HepG2 (cell line): Measurements from ENCODE around the gene TAPBP. TPM values are rescaled to one million over a fixed set of nuclear protein-coding genes. Genes with fewer than 3 reads are reported as not detected.

ENCODE experiments used
- ATAC-seq: fragments of 200-7000 bp; cut with Tn5 transposase; 3 replicates; pipeline ENCODE4 v1.9.1; 2020; ENCODE audit warnings: mild to moderate bottlenecking, moderate library complexity
- BruUV-seq: library from RNA; stranded (reverse); fragments of 400-500 nt; replicated peaks from 2 replicates; lab custom pipeline; 2021; lab: Mats Ljungman, UMichigan
- CTCF ChIA-PET: fragments of 300-600 bp; formaldehyde crosslinking; extraction: SDS; loops from one replicate; lab custom pipeline; 2021; ENCODE audit warnings: low total read pairs, inconsistent platforms, low intra/inter-chr PET ratio; lab: Yijun Ruan, JAX
- POLR2A ChIA-PET: fragments of 350-600 bp; sonication (Branson Sonifier 250); formaldehyde crosslinking; loops from one replicate; lab custom pipeline; 2020; ENCODE audit warnings: antibody characterized with exemption, inconsistent platforms; lab: Yijun Ruan, JAX
- DNase-seq: peaks from one replicate; pipeline ENCODE4 v3.0.0-alpha.2; 2015; ENCODE audit warnings: low spot score
- FAIRE-seq: peaks from 3 replicates; lab custom pipeline; 2011; peaks lifted over from hg19 to GRCh38; lab: Jason Lieb, UNC
- H2AFZ ChIP-seq: one replicate; pipeline ENCODE4 v1.6.1; 2011; ENCODE audit warnings: low read length, inconsistent platforms
- H3K27ac ChIP-seq: fragments of 300-600 bp; 3 replicates; pipeline ENCODE4 v1.8.0; 2011; ENCODE audit warnings: mixed run types, mild to moderate bottlenecking, mixed read lengths, low read length, inconsistent platforms; ENCODE audit not compliant: insufficient read depth; ENCODE audit errors: extremely low read length
- H3K27me3 ChIP-seq, 2 experiments: fragments of 200-600 bp in 1 of 2; 2 replicates in 1 of 2; 3 replicates in 1 of 2; pipeline versions ENCODE4 v1.6.0 to v1.8.0; 2011; ENCODE audit warnings: low read length in 2 of 2, mild to moderate bottlenecking in 2 of 2, moderate library complexity in 2 of 2, inconsistent platforms in 1 of 2; ENCODE audit not compliant: insufficient read depth in 2 of 2, control insufficient read depth in 1 of 2
- H3K36me3 ChIP-seq, 2 experiments: fragments of 200-600 bp in 1 of 2; replicated peaks in 1 of 2; 2 replicates in 1 of 2; 3 replicates in 1 of 2; pipeline versions ENCODE4 v1.5.1 to v1.8.0; 2011; ENCODE audit warnings: low read length in 2 of 2, inconsistent platforms in 1 of 2; ENCODE audit not compliant: insufficient read depth in 2 of 2, control insufficient read depth in 1 of 2
- H3K4me1 ChIP-seq: 2 replicates; pipeline ENCODE4 v1.5.1; 2012; ENCODE audit warnings: low read length, inconsistent platforms; ENCODE audit not compliant: insufficient read depth
- H3K4me2 ChIP-seq: 2 replicates; pipeline ENCODE4 v1.6.0; 2011; ENCODE audit warnings: low read depth, low read length, inconsistent platforms
- H3K4me3 ChIP-seq, 3 experiments: fragments of 200-600 bp in 1 of 3; sonication (generic), shearing (Covaris generic) in 1 of 3; replicated peaks in 1 of 3; 2 replicates each; pipeline ENCODE4 v1.5.1; 2011 to 2016; ENCODE audit warnings: low read length in 3 of 3, inconsistent platforms in 2 of 3, low read depth in 2 of 3, mild to moderate bottlenecking in 2 of 3, control low read depth in 1 of 3, mixed read lengths in 1 of 3; ENCODE audit not compliant: insufficient read depth in 1 of 3
- H3K79me2 ChIP-seq: one replicate; pipeline ENCODE4 v1.6.1; 2011; ENCODE audit warnings: low read length, inconsistent platforms; ENCODE audit not compliant: insufficient read depth
- H3K9ac ChIP-seq: 2 replicates; pipeline ENCODE4 v1.6.0; 2011; ENCODE audit warnings: mild to moderate bottlenecking, low read depth, low read length, inconsistent platforms; ENCODE audit not compliant: insufficient read depth
- H3K9me3 ChIP-seq: 2 replicates; pipeline ENCODE4 v1.5.1; 2012; ENCODE audit warnings: mild to moderate bottlenecking, low read length
- H4K20me1 ChIP-seq: 2 replicates; pipeline ENCODE4 v1.6.0; 2011; ENCODE audit warnings: inconsistent platforms, mild to moderate bottlenecking, low read length, moderate library complexity; ENCODE audit not compliant: insufficient read depth
- AKAP8 ChIP-seq: sonication (generic); formaldehyde crosslinking; IDR thresholded peaks from 2 replicates; pipeline ENCODE4 v1.5.1; 2020; ENCODE audit warnings: mild to moderate bottlenecking, missing genetic modification reagents
- ATM ChIP-seq: fragments of 450-650 bp; IDR thresholded peaks from 2 replicates; pipeline ENCODE4 v1.7.1; 2017; ENCODE audit warnings: mild to moderate bottlenecking, borderline replicate concordance
- GMEB2 ChIP-seq: IDR thresholded peaks from 2 replicates; pipeline ENCODE4 v1.6.1; 2016; ENCODE audit warnings: missing biosample characterization, missing genetic modification reagents, low read depth
- MYPOP ChIP-seq: sonication (generic); formaldehyde crosslinking; IDR thresholded peaks from 2 replicates; pipeline ENCODE4 v1.8.1; 2023; ENCODE audit warnings: mild to moderate bottlenecking, moderate library complexity, missing genetic modification reagents
- PHB2 ChIP-seq: fragments of 450-650 bp; IDR thresholded peaks from 2 replicates; pipeline ENCODE4 v1.6.1; 2018; ENCODE audit not compliant: partially characterized antibody
- SNAPC5 ChIP-seq: sonication (generic); formaldehyde crosslinking; IDR thresholded peaks from 2 replicates; pipeline ENCODE4 v1.8.1; 2023; ENCODE audit warnings: mild to moderate bottlenecking, missing genetic modification reagents, borderline replicate concordance
- SUZ12 ChIP-seq: fragments of 150-350 bp; IDR thresholded peaks from 2 replicates; pipeline ENCODE4 v1.6.1; 2014; ENCODE audit warnings: low read depth, low read length
- YEATS4 ChIP-seq: sonication (generic); formaldehyde crosslinking; IDR thresholded peaks from 2 replicates; pipeline ENCODE4 v1.4.0; 2020; ENCODE audit warnings: missing genetic modification reagents, borderline replicate concordance
- ZFP1 ChIP-seq: IDR thresholded peaks from 2 replicates; pipeline ENCODE4 v1.6.1; 2016
- ZMAT3 ChIP-seq: sonication (generic); formaldehyde crosslinking; conservative IDR thresholded peaks from 2 replicates; pipeline ENCODE4 v1.7.0; 2021; ENCODE audit warnings: missing genetic modification reagents
- ZNF564 ChIP-seq: sonication (generic); formaldehyde crosslinking; IDR thresholded peaks from 2 replicates; pipeline ENCODE4 v1.8.1; 2023; ENCODE audit warnings: mild to moderate bottlenecking, missing genetic modification reagents
- ZNF619 ChIP-seq: sonication (generic); formaldehyde crosslinking; IDR thresholded peaks from 2 replicates; pipeline ENCODE4 v1.4.0; 2020; ENCODE audit warnings: mild to moderate bottlenecking, missing genetic modification reagents
- ZNF782 ChIP-seq: sonication (generic); formaldehyde crosslinking; IDR thresholded peaks from 2 replicates; pipeline ENCODE4 v1.4.0; 2020; ENCODE audit warnings: missing genetic modification reagents, mild to moderate bottlenecking, borderline replicate concordance
- ZNF891 ChIP-seq: sonication (generic); formaldehyde crosslinking; IDR thresholded peaks from 2 replicates; pipeline ENCODE4 v1.5.0; 2020; ENCODE audit warnings: mild to moderate bottlenecking, missing genetic modification reagents
- WGBS: methylation state at CpG from one replicate; pipeline ENCODE4 v1.1.6; 2017; ENCODE audit warnings: low lambda C conversion rate; 5-methylcytosine and 5-hydroxymethylcytosine counted together
- in situ Hi-C: cut with HindIII; loops from 2 replicates; pipeline ENCODE4 v1.10.0; 2017; ENCODE audit warnings: low pct_unique_long_range_greater_than_20kb; ENCODE audit not compliant: extremely low pct_ligation_motif_present
- intact Hi-C: fragments of 100-400 bp; cut with micrococcal nuclease; formaldehyde crosslinking; loops from one replicate; pipeline ENCODE4 v1.10.0; 2022; ENCODE audit not compliant: unreplicated experiment
- polyA plus RNA-seq, 8 experiments: library from polyadenylated mRNA; depleted of rRNA in 3 of 8; stranded (reverse) in 7 of 8; unstranded in 1 of 8; fragments of >200 nt; fragmentation: Illumina TruSeq in 4 of 8; extraction: Trizol in 4 of 8; gene quantifications; 2 replicates each; pipeline versions ENCODE4 v1.2.1 to v1.2.3, GENCODE V29; 2011 to 2016; ENCODE audit warnings: low read depth in 4 of 8, missing spikeins in 1 of 8, mixed read lengths in 1 of 8; ENCODE audit not compliant: insufficient read depth in 1 of 8
- total RNA-seq, 5 experiments: library from RNA; depleted of rRNA; stranded (reverse); fragments of >200 nt; fragmentation: Illumina TruSeq; extraction: Trizol; gene quantifications; 2 replicates each; pipeline ENCODE4 v1.2.3, GENCODE V29; 2016; ENCODE audit warnings: low read depth in 1 of 5
- TF ChIP-seq, protein P1 (sequence below): sonication (generic); formaldehyde crosslinking; IDR thresholded peaks from 2 replicates; pipeline ENCODE4 v1.4.0; 2020; ENCODE audit warnings: missing genetic modification reagents
- TF ChIP-seq, protein P2 (sequence below): sonication (generic); formaldehyde crosslinking; IDR thresholded peaks from 2 replicates; pipeline ENCODE4 v1.4.0; 2020; ENCODE audit warnings: mild to moderate bottlenecking, missing genetic modification reagents
- TF ChIP-seq, protein P3 (sequence below): sonication (generic); formaldehyde crosslinking; IDR thresholded peaks from 2 replicates; pipeline ENCODE4 v1.4.0; 2020; ENCODE audit warnings: missing genetic modification reagents
- TF ChIP-seq, protein P4 (sequence below): sonication (generic); formaldehyde crosslinking; IDR thresholded peaks from 2 replicates; pipeline ENCODE4 v1.8.1; 2023; ENCODE audit warnings: mild to moderate bottlenecking, missing genetic modification reagents

TAPBP gene
- total and polyA plus RNA-seq, 2 of the 13 experiments (the other 11 are each of a cell fraction or from before 2014, with no cell fraction given) = 27.4 to 32.3 TPM

DNA sequence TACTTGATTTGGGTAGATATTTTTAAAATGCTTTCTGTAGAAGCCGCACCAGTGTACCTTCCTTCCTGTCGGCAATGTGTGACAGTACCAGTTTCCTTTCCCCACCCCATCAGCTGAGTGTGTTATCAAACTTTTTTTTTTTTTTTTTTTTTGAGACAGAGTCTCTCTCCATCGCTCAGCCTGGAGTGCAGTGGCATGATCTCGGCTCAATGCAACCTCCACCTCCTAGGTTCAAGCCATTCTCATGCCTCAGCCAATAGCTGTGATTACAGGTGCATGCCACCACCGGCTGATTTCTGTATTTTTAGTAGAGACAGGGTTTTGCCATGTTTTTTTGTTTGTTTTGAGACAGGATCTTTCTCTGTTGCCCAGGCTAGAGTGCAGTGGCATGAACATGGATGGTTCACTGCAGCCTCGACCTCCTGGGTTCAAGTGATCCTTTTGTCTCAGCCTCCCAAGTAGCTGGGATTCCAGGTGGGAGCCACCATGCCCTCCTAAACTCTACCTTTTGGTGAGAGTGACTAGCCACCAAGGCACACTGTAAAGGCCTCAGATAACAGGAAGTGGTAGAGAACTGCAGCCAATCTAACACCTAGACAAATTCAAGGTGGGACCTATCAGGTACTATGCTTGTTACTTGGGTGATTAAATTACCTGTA, 30.2 kb upstream of the TAPBP start:
- no peaks in the 10 kb centered on the region for H4K20me1 ChIP-seq
- in situ Hi-C loops = no loop called here
- TF ChIP-seq ZNF619 (CRISPR knock-in tag) (no peak), SNAPC5 (CRISPR knock-in tag) (no peak), GMEB2 (CRISPR knock-in tag) (no peak), MYPOP (CRISPR knock-in tag) (no peak), ATM (no peak), ZNF891 (CRISPR knock-in tag) (no peak), ZNF564 (CRISPR knock-in tag) (no peak), SUZ12 (no peak), YEATS4 (CRISPR knock-in tag) (no peak), PHB2 (no peak), ZNF782 (no peak), AKAP8 (CRISPR knock-in tag) (no peak), ZFP1 (CRISPR knock-in tag) (no peak), ZMAT3 (CRISPR knock-in tag) (no peak)
- TF ChIP-seq, protein P1, sequence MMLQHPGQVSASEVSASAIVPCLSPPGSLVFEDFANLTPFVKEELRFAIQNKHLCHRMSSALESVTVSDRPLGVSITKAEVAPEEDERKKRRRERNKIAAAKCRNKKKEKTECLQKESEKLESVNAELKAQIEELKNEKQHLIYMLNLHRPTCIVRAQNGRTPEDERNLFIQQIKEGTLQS = no peak
- TF ChIP-seq, protein P2, sequence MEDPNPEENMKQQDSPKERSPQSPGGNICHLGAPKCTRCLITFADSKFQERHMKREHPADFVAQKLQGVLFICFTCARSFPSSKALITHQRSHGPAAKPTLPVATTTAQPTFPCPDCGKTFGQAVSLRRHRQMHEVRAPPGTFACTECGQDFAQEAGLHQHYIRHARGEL = no peak
- TF ChIP-seq, protein P3, sequence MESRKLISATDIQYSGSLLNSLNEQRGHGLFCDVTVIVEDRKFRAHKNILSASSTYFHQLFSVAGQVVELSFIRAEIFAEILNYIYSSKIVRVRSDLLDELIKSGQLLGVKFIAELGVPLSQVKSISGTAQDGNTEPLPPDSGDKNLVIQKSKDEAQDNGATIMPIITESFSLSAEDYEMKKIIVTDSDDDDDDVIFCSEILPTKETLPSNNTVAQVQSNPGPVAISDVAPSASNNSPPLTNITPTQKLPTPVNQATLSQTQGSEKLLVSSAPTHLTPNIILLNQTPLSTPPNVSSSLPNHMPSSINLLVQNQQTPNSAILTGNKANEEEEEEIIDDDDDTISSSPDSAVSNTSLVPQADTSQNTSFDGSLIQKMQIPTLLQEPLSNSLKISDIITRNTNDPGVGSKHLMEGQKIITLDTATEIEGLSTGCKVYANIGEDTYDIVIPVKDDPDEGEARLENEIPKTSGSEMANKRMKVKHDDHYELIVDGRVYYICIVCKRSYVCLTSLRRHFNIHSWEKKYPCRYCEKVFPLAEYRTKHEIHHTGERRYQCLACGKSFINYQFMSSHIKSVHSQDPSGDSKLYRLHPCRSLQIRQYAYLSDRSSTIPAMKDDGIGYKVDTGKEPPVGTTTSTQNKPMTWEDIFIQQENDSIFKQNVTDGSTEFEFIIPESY (CRISPR knock-in tag) = no peak
- TF ChIP-seq, protein P4, sequence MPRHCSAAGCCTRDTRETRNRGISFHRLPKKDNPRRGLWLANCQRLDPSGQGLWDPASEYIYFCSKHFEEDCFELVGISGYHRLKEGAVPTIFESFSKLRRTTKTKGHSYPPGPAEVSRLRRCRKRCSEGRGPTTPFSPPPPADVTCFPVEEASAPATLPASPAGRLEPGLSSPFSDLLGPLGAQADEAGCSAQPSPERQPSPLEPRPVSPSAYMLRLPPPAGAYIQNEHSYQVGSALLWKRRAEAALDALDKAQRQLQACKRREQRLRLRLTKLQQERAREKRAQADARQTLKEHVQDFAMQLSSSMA = no peak
- CTCF ChIA-PET = interaction anchor here (1.1 to 3.7 kb wide), 2 partner anchors 64 to 65 kb away, joined by 4 to 37 read pairs; no protein-coding TSS in a partner anchor
- H3K27me3 ChIP-seq = peaks cover 0 to 34% of the 10 kb centered on the region in 2 experiments; a peak in 2 of 5 replicates
- no peak overlapping the region for H2AFZ ChIP-seq
- WGBS = 30% methylated on average over 6 of the region's 6 CpGs
- ATAC-seq (no peak), FAIRE-seq (no peak), DNase-seq (no peak)
- POLR2A ChIA-PET = interaction anchor here (1.2 to 2.1 kb wide), 2 partner anchors 26 to 95 kb away, joined by 4 read pairs; partner anchors contain the start of gene ZBTB22
- intact Hi-C loops = loop anchor here (1.0 kb wide), 1 partner anchor 32 kb away; no protein-coding TSS in a partner anchor
- H3K9me3 ChIP-seq = no peaks in the 10 kb centered on the region
- H3K9ac ChIP-seq = no peak overlapping the region
- no peak overlapping the region for H3K4me2 ChIP-seq
- H3K36me3 ChIP-seq = no peaks in the 10 kb centered on the region
- no peaks in the 10 kb centered on the region for H3K79me2 ChIP-seq
- BruUV-seq = no TSS peak
- H3K4me3 ChIP-seq = no peak overlapping the region
- peaks cover 5% of the 10 kb centered on the region; the same call in 1 of the 2 replicates for H3K4me1 ChIP-seq
- no peak overlapping the region for H3K27ac ChIP-seq
